Cardiac fibroblast (primary cell): ENCODE data around the gene PANK4.
"Not testable (repeated sequence)": the region's sequence is repeated elsewhere in the genome, so short reads cannot be mapped to it uniquely, and the experiment has no call there.

Experiments used
- DNase-seq, 2 donors: peaks; one replicate each; pipeline versions ENCODE4 v3.0.0 to v3.0.0-alpha.2; 2010; ENCODE audit warnings: low read depth in 2 of 2
- H3K4me3 ChIP-seq, 2 donors: replicated peaks in 1 of 2; 1 replicate in 1 of 2; 2 replicates in 1 of 2; pipeline ENCODE4 v1.5.1; 2011; ENCODE audit warnings: low read depth in 2 of 2, low read length in 2 of 2, mild to moderate bottlenecking in 2 of 2, moderate library complexity in 1 of 2
- TF ChIP-seq, protein P1 (sequence below): IDR thresholded peaks from one replicate; pipeline ENCODE4 v1.5.1; 2011; ENCODE audit warnings: low read depth, mild to moderate bottlenecking, low read length, inconsistent platforms

Gene PANK4

DNA sequence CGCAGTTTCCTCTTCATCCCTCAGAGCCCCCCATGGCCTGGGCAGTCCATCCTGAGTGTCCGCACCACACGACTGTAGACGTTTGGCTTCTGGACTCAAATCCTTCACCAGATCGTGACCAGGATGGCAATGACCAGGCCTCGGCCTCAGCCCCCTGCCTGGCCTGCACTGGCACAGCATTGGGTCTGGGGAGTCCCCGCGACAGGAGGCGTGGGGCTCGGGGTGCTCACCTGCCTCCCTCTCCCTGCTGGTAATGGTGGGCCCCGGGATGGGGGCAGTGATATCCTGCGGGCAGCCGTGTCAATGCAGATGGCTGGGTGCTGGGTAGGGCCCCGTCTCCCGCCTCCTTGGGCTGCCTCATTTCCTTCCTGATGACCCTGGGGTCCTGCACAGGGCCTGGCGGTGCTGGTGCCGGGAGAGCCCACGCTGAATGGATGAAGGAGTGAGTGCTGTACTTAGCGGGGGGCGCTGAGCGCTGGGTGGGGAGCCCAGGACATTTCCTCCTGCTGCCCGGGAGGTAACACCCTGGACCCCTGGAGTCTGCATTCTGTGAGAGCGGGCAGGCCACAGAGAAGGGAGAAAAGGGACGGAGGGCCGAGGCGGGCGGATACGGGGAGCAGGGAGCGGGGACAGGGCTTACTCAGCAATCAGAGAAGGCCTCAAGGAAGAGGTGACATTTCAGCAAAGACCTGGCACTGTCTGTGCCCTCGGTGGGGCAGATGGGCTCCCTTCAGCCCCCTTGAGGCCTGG, 27.6 kb upstream of the PANK4 start:
- TF ChIP-seq, protein P1, sequence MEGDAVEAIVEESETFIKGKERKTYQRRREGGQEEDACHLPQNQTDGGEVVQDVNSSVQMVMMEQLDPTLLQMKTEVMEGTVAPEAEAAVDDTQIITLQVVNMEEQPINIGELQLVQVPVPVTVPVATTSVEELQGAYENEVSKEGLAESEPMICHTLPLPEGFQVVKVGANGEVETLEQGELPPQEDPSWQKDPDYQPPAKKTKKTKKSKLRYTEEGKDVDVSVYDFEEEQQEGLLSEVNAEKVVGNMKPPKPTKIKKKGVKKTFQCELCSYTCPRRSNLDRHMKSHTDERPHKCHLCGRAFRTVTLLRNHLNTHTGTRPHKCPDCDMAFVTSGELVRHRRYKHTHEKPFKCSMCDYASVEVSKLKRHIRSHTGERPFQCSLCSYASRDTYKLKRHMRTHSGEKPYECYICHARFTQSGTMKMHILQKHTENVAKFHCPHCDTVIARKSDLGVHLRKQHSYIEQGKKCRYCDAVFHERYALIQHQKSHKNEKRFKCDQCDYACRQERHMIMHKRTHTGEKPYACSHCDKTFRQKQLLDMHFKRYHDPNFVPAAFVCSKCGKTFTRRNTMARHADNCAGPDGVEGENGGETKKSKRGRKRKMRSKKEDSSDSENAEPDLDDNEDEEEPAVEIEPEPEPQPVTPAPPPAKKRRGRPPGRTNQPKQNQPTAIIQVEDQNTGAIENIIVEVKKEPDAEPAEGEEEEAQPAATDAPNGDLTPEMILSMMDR = no peak
- no peak for DNase-seq

DNA sequence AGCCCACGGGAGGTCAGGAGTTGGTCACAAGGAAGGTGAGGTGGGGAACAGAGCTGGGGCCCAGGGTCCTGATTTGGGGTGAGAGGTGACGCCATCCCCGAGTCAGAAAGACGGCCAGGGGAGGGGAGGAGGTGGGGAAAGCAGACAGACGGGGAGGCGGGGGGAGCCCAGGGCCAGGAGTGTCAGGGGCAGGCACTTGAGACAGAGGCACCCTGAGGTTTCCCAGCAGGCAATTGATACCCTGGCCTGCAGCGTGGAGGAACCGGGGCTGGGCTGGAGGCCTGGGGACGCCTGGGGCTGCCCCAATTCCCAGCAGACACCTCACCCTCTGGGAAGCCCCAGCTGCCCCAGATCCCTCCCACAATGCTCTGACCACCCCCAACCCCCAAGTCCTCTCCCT, 26.7 kb upstream of the PANK4 start:
- not testable (repeated sequence) for H3K4me3 ChIP-seq, DNase-seq

More for the DNA sequence above, 27.6 kb upstream of the PANK4 start:
- no peak overlapping the region for H3K4me3 ChIP-seq

DNA sequence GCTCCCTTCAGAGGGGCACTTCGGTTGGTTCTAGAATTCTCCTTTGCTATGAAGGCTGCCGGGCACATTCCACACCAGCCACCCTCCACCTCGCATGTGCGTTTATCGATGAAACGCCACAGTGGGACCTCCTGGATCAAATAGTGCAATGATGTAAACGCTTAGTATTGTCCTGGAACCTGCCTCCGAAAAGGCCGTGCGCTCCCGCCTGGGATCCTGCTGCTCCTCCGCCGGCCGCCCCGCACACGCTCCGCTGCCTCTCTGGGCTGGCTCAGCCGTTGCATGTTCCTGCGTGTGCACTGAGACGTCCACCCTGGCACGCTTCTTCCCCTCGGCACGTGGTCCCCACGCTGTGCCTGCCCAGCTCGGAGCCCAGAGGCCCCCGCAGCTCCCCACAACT, 25.8 kb upstream of the PANK4 start:
- H3K4me3 ChIP-seq = no peak overlapping the region
- DNase-seq = no peak
- TF ChIP-seq, protein P1 = no peak

DNA sequence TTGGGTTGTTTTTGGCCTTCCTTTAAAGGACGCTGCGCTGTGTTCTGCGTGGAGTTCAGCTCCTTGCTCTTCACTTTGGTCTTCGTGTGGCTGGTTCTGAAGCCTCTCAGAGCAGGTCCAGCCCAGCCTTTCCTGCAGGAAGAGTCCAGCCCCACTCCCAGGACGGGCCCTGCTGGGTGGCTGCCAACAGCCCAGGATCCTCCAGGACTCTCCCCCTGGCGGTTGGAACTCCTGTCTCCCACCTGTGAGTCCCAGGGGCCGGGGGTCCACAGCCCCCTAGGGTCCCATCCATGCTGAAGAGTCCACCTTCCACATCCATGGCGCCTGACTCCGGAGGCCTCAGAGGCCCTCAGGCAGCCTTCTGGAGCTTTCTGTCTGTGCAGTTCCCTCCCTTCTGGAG, 25.1 kb upstream of the PANK4 start:
- DNase-seq, H3K4me3 ChIP-seq: not testable (repeated sequence)

DNA sequence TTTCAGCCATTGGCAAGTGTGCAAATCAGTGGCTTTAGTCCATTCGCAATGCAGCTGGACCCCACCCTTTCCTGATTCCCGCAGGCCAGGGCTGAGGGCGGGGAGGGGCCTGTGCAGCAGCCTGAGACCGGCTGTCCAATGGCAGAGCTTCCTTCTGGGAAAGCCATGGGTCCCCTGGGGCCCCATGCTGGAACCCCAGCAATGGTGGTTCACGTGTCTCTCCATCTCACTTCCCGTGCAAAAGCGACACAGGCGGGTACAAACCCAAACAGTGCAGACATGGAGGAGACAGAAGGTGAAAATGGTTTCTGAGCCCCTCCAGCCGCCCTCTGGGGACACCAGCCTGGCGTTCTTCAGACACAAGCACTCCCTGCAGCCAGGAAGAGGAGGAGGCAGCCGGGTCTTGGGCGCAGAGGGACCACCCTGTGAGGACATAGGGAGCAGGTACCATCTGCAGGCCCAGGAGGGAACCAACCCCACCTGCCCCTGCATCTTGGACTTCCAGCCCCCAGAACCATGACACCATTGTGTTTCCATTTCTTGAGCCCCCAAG, 24.0 kb upstream of the PANK4 start:
- DNase-seq, H3K4me3 ChIP-seq: not testable (repeated sequence)

DNA sequence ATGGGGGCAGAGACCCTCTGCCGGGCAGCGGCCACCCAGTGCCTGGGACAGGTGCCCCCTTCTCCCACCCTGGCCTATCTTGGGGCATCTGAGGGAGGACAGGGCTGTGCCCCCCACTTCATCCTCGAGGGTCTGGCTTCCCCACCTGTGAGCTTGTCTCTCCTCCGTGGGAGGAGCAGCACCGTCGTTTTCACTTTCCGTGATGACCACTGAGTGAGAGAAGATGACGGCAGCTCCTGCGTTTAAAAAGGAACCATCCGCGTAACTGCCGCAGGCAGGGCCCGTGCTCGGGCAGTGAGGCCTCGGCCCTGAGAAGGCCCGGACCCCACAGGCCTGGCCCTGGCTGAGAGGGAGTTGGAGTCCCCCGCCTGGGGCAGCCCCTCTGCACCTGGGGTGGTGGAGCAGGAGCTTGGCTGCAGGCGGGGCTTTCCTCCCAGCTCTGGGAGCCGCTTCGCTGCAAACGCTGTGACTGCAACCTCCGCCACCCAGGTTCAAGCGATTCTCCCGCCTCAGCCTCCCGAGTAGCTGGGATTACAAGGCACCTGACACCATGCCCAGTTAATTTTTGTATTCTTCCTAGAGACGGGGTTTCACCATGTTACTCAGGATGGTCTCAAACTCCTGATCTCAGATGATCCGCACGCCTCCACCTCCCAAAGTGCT, 23.1 kb upstream of the PANK4 start:
- not testable (repeated sequence) for H3K4me3 ChIP-seq, DNase-seq

DNA sequence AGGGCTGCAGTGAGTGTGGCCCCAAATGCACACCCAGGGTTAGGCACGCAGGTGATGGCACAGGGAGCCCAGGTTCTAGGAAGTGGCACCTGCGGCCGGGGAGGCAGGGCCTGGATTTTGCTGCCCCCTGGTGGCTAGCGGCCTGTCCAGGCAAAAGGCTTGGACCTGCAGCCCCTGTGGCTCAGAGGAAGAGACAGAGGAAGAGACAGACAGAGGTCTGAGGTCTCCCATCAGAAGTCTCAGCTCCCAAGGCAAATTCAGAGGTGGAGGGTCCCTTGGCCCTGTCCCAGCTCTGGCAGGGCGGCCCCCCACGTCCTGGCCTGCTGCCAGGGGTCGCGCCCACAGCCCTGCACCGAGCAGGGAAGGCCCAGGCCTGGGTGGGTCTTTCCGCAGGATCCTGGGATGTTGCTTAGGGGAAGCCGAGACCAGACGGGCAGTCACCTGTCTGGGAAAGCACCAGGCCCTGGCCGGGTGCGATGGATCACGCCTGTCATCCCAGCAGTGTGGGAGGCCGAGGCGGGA, 21.7 kb upstream of the PANK4 start:
- DNase-seq = peak; percentile 71 to 73

DNA sequence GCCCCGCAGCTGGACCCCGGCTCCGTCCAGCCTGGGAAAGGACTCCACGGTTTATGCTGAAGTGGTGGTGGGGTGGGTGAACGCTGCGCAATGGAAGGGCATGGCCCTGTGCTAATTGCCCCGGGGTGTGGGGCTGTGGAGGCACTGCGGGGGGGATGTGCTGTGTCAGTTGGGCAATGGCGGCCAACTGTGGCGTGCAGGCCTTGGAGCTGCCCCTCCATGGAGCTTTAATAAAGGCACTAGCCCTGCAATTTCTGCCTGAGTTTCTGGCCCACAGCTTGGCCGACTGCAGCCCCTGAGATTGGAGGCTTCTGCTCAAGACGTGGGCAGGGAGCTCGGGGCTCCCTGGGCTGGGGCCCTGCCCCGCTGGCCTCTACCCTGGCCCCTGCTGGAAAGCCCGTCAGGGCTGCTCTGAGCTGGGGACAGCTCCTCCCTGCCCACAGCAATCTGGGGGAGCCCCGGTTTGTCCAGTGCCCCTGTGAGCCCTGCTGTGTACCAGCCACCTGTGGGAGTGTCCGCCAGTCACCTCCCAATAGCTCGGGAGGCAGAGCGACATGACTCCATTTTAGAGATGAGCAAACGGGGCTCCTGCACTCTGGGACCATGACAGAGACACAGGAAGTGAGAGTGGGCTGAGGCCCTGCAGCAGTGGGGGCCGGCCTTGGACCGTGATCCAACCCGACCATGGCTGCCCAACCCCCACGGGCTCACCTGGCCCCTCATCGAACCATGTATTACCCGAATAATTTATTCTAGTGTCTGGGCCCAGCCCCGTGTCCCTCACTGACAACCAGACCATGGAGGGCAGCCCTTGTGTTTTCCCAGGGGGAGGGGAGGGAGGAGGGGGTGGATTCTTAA, 21.0 kb upstream of the PANK4 start:
- DNase-seq = no peak
- TF ChIP-seq, protein P1 = no peak
- peak overlapping the region; percentile 47 to 55 for H3K4me3 ChIP-seq

More for the DNA sequence above, 21.7 kb upstream of the PANK4 start:
- TF ChIP-seq, protein P1 = peak; percentile 95
- no peak overlapping the region for H3K4me3 ChIP-seq
